H1 (cell line): ENCODE measurements around the gene CIAO2A. TPM values are rescaled to one million over a fixed set of nuclear protein-coding genes. Genes with fewer than 3 reads are reported as not detected.

Experiments used
- CTCF ChIA-PET: fragments of 300-600 bp; sonication (Branson Sonifier 250); formaldehyde crosslinking; loops from one replicate; lab custom pipeline; 2021; ENCODE audit not compliant: partially characterized antibody; lab: Charles Lee
- POLR2A ChIA-PET: fragments of 300-600 bp; sonication (Branson Sonifier 250); formaldehyde crosslinking; loops from one replicate; lab custom pipeline; 2021; ENCODE audit warnings: inconsistent platforms; ENCODE audit not compliant: partially characterized antibody; lab: Charles Lee
- DNase-seq, 2 experiments: peaks; one replicate each; pipeline versions ENCODE4 v3.0.0 to v3.0.0-alpha.2; 2010 to 2022; ENCODE audit warnings: low spot score in 2 of 2, low read depth in 1 of 2, mixed read lengths in 1 of 2
- FAIRE-seq: peaks from 2 replicates; lab custom pipeline; 2011; peaks lifted over from hg19 to GRCh38; lab: Jason Lieb, UNC
- H2AFZ ChIP-seq: 2 replicates; pipeline ENCODE4 v1.8.1; 2012; ENCODE audit warnings: low read length, inconsistent platforms
- H2AK5ac ChIP-seq: 2 replicates; pipeline ENCODE4 v1.6.1; 2013; ENCODE audit warnings: low read depth, low read length
- H2BK120ac ChIP-seq: replicated peaks from 2 replicates; pipeline ENCODE3; 2013; ENCODE audit warnings: low read depth, low read length, inconsistent platforms
- H2BK12ac ChIP-seq: 2 replicates; pipeline ENCODE4 v1.6.1; 2013; ENCODE audit warnings: low read depth, low read length
- H2BK15ac ChIP-seq: 2 replicates; pipeline ENCODE4 v1.6.1; 2013; ENCODE audit warnings: low read length
- H2BK20ac ChIP-seq: 2 replicates; pipeline ENCODE4 v1.6.1; 2013; ENCODE audit warnings: low read length
- H2BK5ac ChIP-seq: 2 replicates; pipeline ENCODE4 v1.6.1; 2013; ENCODE audit warnings: low read depth, low read length
- H3K14ac ChIP-seq: 2 replicates; pipeline ENCODE4 v1.6.1; 2013; ENCODE audit warnings: inconsistent platforms; ENCODE audit not compliant: insufficient read length
- H3K18ac ChIP-seq: 2 replicates; pipeline ENCODE4 v1.6.1; 2013; ENCODE audit warnings: low read length; ENCODE audit errors: extremely low read depth
- H3K23ac ChIP-seq: 2 replicates; pipeline ENCODE4 v1.6.1; 2013; ENCODE audit warnings: inconsistent platforms; ENCODE audit not compliant: insufficient read length
- H3K23me2 ChIP-seq: 2 replicates; pipeline ENCODE4 v1.6.1; 2013; ENCODE audit warnings: low read depth, low read length
- H3K27ac ChIP-seq: 2 replicates; pipeline ENCODE4 v1.6.1; 2011; ENCODE audit warnings: low read depth, low read length, inconsistent platforms
- H3K27me3 ChIP-seq, 4 experiments: replicated peaks in 1 of 4; 1 replicate in 1 of 4; 2 replicates in 3 of 4; pipeline versions ENCODE4 v1.6.1 to v1.8.1; 2011 to 2013; ENCODE audit warnings: low read length in 3 of 4, mild to moderate bottlenecking in 3 of 4, inconsistent platforms in 2 of 4, mixed read lengths in 2 of 4, moderate library complexity in 1 of 4; ENCODE audit not compliant: control insufficient read depth in 3 of 4, insufficient read depth in 3 of 4; ENCODE audit errors: extremely low read depth in 1 of 4
- H3K36me3 ChIP-seq, 4 experiments: 2 replicates each; pipeline versions ENCODE4 v1.6.1 to v1.8.1; 2011 to 2013; ENCODE audit warnings: mild to moderate bottlenecking in 4 of 4, low read length in 3 of 4, moderate library complexity in 2 of 4, control low read depth in 1 of 4, inconsistent platforms in 1 of 4; ENCODE audit not compliant: insufficient read depth in 4 of 4, control insufficient read depth in 2 of 4
- H3K4ac ChIP-seq: replicated peaks from 2 replicates; pipeline ENCODE3; 2013; ENCODE audit warnings: low read length, low read depth, mixed read lengths, inconsistent platforms; ENCODE audit not compliant: insufficient read length
- H3K4me1 ChIP-seq, 4 experiments: replicated peaks in 1 of 4; 1 replicate in 1 of 4; 2 replicates in 3 of 4; pipeline versions ENCODE4 v1.6.1 to v1.8.1; 2011 to 2013; ENCODE audit warnings: low read length in 3 of 4, inconsistent platforms in 2 of 4, mixed read lengths in 1 of 4; ENCODE audit not compliant: insufficient read depth in 4 of 4, control insufficient read depth in 3 of 4
- H3K4me2 ChIP-seq, 2 experiments: 2 replicates each; pipeline versions ENCODE4 v1.6.1 to v1.8.1; 2011 to 2013; ENCODE audit warnings: low read depth in 2 of 2, low read length in 2 of 2, control low read depth in 1 of 2, inconsistent platforms in 1 of 2, mild to moderate bottlenecking in 1 of 2; ENCODE audit not compliant: insufficient read depth in 1 of 2
- H3K4me3 ChIP-seq, 4 experiments: fragments of 200-600, 300-600 bp in 1 of 4; sonication (generic), shearing (Covaris generic), sonication (Bioruptor Twin) in 1 of 4; 2 replicates each; pipeline versions ENCODE4 v1.5.1 to v1.8.1; 2011 to 2016; ENCODE audit warnings: low read length in 4 of 4, low read depth in 3 of 4, control low read depth in 2 of 4, inconsistent platforms in 2 of 4, mild to moderate bottlenecking in 2 of 4, mixed read lengths in 1 of 4, moderate library complexity in 1 of 4; ENCODE audit not compliant: insufficient read depth in 2 of 4; ENCODE audit errors: extremely low read depth in 1 of 4
- H3K56ac ChIP-seq: replicated peaks from 2 replicates; pipeline ENCODE3; 2013; ENCODE audit warnings: low read depth, mild to moderate bottlenecking, mixed read lengths, low read length, inconsistent platforms; ENCODE audit not compliant: insufficient read length
- H3K79me1 ChIP-seq: 2 replicates; pipeline ENCODE4 v1.6.1; 2013; ENCODE audit warnings: low read depth, low read length, control low read depth
- H3K79me2 ChIP-seq, 2 experiments: 2 replicates each; pipeline versions ENCODE4 v1.6.1 to v1.8.1; 2012 to 2013; ENCODE audit warnings: low read length in 2 of 2, mild to moderate bottlenecking in 2 of 2, inconsistent platforms in 1 of 2; ENCODE audit not compliant: insufficient read depth in 2 of 2, control insufficient read depth in 1 of 2
- H3K9ac ChIP-seq, 4 experiments: replicated peaks in 1 of 4; 1 replicate in 1 of 4; 2 replicates in 3 of 4; pipeline versions ENCODE4 v1.6.1 to v1.8.1; 2011 to 2013; ENCODE audit warnings: low read depth in 3 of 4, low read length in 3 of 4, control low read depth in 2 of 4, mild to moderate bottlenecking in 2 of 4, moderate library complexity in 2 of 4, inconsistent platforms in 1 of 4; ENCODE audit errors: extremely low read depth in 1 of 4
- H3K9me3 ChIP-seq, 2 experiments: 2 replicates each; pipeline versions ENCODE4 v1.6.1 to v1.8.1; 2012 to 2013; ENCODE audit warnings: mild to moderate bottlenecking in 2 of 2, moderate library complexity in 2 of 2, control low read depth in 1 of 2, inconsistent platforms in 1 of 2, low read depth in 1 of 2, low read length in 1 of 2, mixed read lengths in 1 of 2; ENCODE audit not compliant: insufficient read depth in 2 of 2
- H4K20me1 ChIP-seq, 2 experiments: replicated peaks in 1 of 2; 2 replicates each; pipeline versions ENCODE3 to v1.8.1; 2011 to 2013; ENCODE audit warnings: inconsistent platforms in 2 of 2, low read length in 2 of 2, mild to moderate bottlenecking in 1 of 2; ENCODE audit not compliant: insufficient read depth in 2 of 2, control insufficient read depth in 1 of 2
- H4K5ac ChIP-seq: 2 replicates; pipeline ENCODE4 v1.6.1; 2013; ENCODE audit warnings: low read length, low read depth, mixed read lengths, inconsistent platforms; ENCODE audit not compliant: insufficient read length
- H4K8ac ChIP-seq: 2 replicates; pipeline ENCODE4 v1.8.0; 2013; ENCODE audit warnings: mild to moderate bottlenecking, moderate library complexity, low read length, inconsistent platforms; ENCODE audit not compliant: insufficient read depth; ENCODE audit errors: extremely low read depth
- H4K91ac ChIP-seq: replicated peaks from 2 replicates; pipeline ENCODE3; 2013; ENCODE audit warnings: low read length, mixed read lengths, inconsistent platforms; ENCODE audit not compliant: insufficient read length
- EZH2 ChIP-seq: fragments of 200-600 bp; sonication (generic); IDR thresholded peaks from 2 replicates; pipeline ENCODE4 v1.7.1; 2012; ENCODE audit warnings: low read depth, mild to moderate bottlenecking, moderate library complexity, low read length, inconsistent platforms; ENCODE audit not compliant: severe bottlenecking
- GABPA ChIP-seq: IDR thresholded peaks from 2 replicates; pipeline ENCODE4 v1.6.1; 2011; ENCODE audit warnings: mild to moderate bottlenecking, low read length, moderate library complexity, borderline replicate concordance; ENCODE audit not compliant: insufficient read depth
- JUN ChIP-seq: IDR thresholded peaks from 2 replicates; pipeline ENCODE4 v1.6.1; 2011; ENCODE audit warnings: low read depth, mild to moderate bottlenecking, improper control_type of control experiment, low read length
- JUND ChIP-seq: IDR thresholded peaks from 2 replicates; pipeline ENCODE4 v1.6.1; 2011; ENCODE audit warnings: mild to moderate bottlenecking, improper control_type of control experiment, low read length
- KDM1A ChIP-seq: fragments of 200-600, 300-600 bp; sonication (generic); IDR thresholded peaks from 2 replicates; pipeline ENCODE4 v1.7.1; 2016; ENCODE audit warnings: mild to moderate bottlenecking, low read length, borderline replicate concordance
- PHF8 ChIP-seq: fragments of 200-600 bp; sonication (generic); conservative IDR thresholded peaks from 2 replicates; pipeline ENCODE4 v1.7.1; 2012; ENCODE audit warnings: low read depth, mild to moderate bottlenecking, inconsistent platforms, low read length, moderate library complexity
- POLR2A ChIP-seq, 2 experiments: IDR thresholded peaks; 1 replicate in 1 of 2; 2 replicates in 1 of 2; pipeline ENCODE4 v1.6.1; 2011; ENCODE audit warnings: low read depth in 2 of 2, low read length in 2 of 2, mild to moderate bottlenecking in 2 of 2; ENCODE audit errors: control extremely low read depth in 1 of 2
- RFX5 ChIP-seq: IDR thresholded peaks from 2 replicates; pipeline ENCODE4 v1.6.1; 2011; ENCODE audit warnings: low read depth, low read length, improper control_type of control experiment, borderline replicate concordance
- RNF2 ChIP-seq: fragments of 200-900, 300-1000 bp; sonication (generic); IDR thresholded peaks from 2 replicates; pipeline ENCODE4 v1.7.1; 2016; ENCODE audit warnings: borderline replicate concordance, low read depth, mild to moderate bottlenecking, antibody characterized with exemption, low read length; ENCODE audit not compliant: poor library complexity, severe bottlenecking; ENCODE audit errors: missing control alignments
- SIX5 ChIP-seq: IDR thresholded peaks from 2 replicates; pipeline ENCODE4 v1.6.1; 2011; ENCODE audit warnings: mild to moderate bottlenecking, low read depth, low read length
- SP1 ChIP-seq: IDR thresholded peaks from 2 replicates; pipeline ENCODE4 v1.6.1; 2011; ENCODE audit warnings: low read depth, low read length
- SP2 ChIP-seq: IDR thresholded peaks from 2 replicates; pipeline ENCODE4 v1.6.1; 2012; ENCODE audit warnings: mild to moderate bottlenecking, low read length, inconsistent platforms
- SP4 ChIP-seq: IDR thresholded peaks from 2 replicates; pipeline ENCODE4 v1.6.1; 2012; ENCODE audit warnings: low read length, inconsistent platforms
- TBP ChIP-seq: IDR thresholded peaks from 2 replicates; pipeline ENCODE4 v1.6.1; 2011; ENCODE audit warnings: low read depth, low read length, improper control_type of control experiment
- TEAD4 ChIP-seq: IDR thresholded peaks from 2 replicates; pipeline ENCODE4 v1.6.1; 2012; ENCODE audit warnings: low read depth, low read length, inconsistent platforms, mixed read lengths
- WGBS, 2 experiments: shearing (Covaris generic) in 1 of 2; methylation state at CpG; one replicate each; pipeline versions ENCODE4 v1.1.6 to v1.1.7; 2013 to 2015; ENCODE audit warnings: low lambda C conversion rate in 2 of 2, mixed read lengths in 2 of 2, inconsistent platforms in 1 of 2, low coverage in 1 of 2, missing lambda C conversion rate in 1 of 2; ENCODE audit not compliant: insufficient replicate concordance in 2 of 2, insufficient coverage in 1 of 2, insufficient read length in 1 of 2; ENCODE audit errors: extremely low coverage in 1 of 2, missing lambda C conversion rate in 1 of 2; 5-methylcytosine and 5-hydroxymethylcytosine counted together
- polyA plus RNA-seq, 7 experiments: library from polyadenylated mRNA; depleted of rRNA in 3 of 7; stranded (reverse) in 5 of 7; unstranded in 2 of 7; fragments of >200 nt in 5 of 7; fragments of 200-250 nt in 2 of 7; gene quantifications; 1 replicate in 5 of 7; 2 replicates in 1 of 7; 4 replicates in 1 of 7; pipeline versions ENCODE4 v1.2.1 to v1.2.3, GENCODE V29; 2011 to 2013; ENCODE audit warnings: missing spikeins in 2 of 7, mixed read lengths in 2 of 7
- total RNA-seq: library from RNA; stranded (reverse); fragmentation: NEBNext Ultra II Directional; extraction: Animal tissue kit (Norgen Biotek cat#: 25700); gene quantifications from 2 replicates; pipeline ENCODE4 v1.2.1, GENCODE V29; 2021

CIAO2A gene
- total and polyA plus RNA-seq, 2 of the 8 experiments (the other 6 are each of a cell fraction or from before 2014, with no cell fraction given): 76.4 to 86.5 TPM

DNA sequence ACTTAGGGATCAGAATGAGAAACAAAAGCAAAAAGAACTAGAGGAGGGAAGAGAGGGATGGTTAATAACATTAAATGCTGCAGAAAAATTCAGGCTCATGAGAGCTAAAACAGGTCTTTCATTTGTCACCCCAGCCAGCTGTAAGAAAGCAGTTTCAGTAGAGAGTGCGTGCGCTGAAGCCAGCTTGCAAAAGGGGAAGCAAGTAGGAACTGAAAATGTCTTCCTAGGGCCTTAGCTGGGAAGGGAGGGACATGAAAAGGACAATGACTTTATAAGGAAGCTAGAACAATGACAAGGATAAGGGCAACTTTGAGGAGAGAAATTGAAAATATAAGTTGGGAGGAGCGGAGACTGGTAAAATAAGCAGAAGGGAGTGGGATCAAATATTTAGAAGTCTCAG lies 3.1 kb downstream of the CIAO2A start:
- peaks cover 0 to 2% of the 10 kb centered on the region in 2 experiments for H4K20me1 ChIP-seq
- H3K27me3 ChIP-seq: no peaks in the 10 kb centered on the region
- no peaks in the 10 kb centered on the region for H3K9me3 ChIP-seq
- peaks cover 0 to 31% of the 10 kb centered on the region in 2 experiments; a peak in 2 of 4 replicates for H3K79me2 ChIP-seq
- H3K9ac ChIP-seq: peak overlapping the region in 1 of 4 experiments; percentile 28; a peak in 1 of 7 replicates
- no peak overlapping the region for H3K4me3 ChIP-seq
- H2AFZ ChIP-seq: no peak overlapping the region
- peaks cover 0 to 24% (median 12%) of the 10 kb centered on the region in 4 experiments; a peak in 7 of 8 replicates for H3K36me3 ChIP-seq
- no peak overlapping the region for H2BK120ac ChIP-seq
- WGBS, 2 experiments: 93% methylated on average over 3 of the region's 3 CpGs; no CpG with 5 or more reads in 1 of the 2 experiments
- peaks cover 2% of the 10 kb centered on the region for H3K79me1 ChIP-seq
- no peak for FAIRE-seq
- no peak overlapping the region for H3K4me2 ChIP-seq
- H2BK15ac ChIP-seq: no peak overlapping the region
- ChIA-PET POLR2A (interaction anchor here (0.9 kb wide), 1 partner anchor 48 kb away, joined by 3 read pairs; no protein-coding TSS in a partner anchor), CTCF (interaction anchor here (1.2 to 1.3 kb wide), 2 partner anchors 22 to 23 kb away, joined by 3 read pairs; no protein-coding TSS in a partner anchor)
- H4K8ac ChIP-seq: no peak overlapping the region
- H2AK5ac ChIP-seq: no peak overlapping the region
- H3K14ac ChIP-seq: no peak overlapping the region
- DNase-seq: no peak
- H4K91ac ChIP-seq: no peak overlapping the region
- no peak overlapping the region for H3K56ac ChIP-seq
- H2BK12ac ChIP-seq: no peak overlapping the region
- no peak overlapping the region for H3K18ac ChIP-seq
- H3K27ac ChIP-seq: no peak overlapping the region
- no peak overlapping the region for H2BK20ac ChIP-seq
- peaks cover 7% of the 10 kb centered on the region for H3K23me2 ChIP-seq
- peaks cover under 1 to 2% (median 2%) of the 10 kb centered on the region in 4 experiments; a peak in 5 of 7 replicates for H3K4me1 ChIP-seq
- H4K5ac ChIP-seq: no peak overlapping the region
- H3K4ac ChIP-seq: no peak overlapping the region
- H2BK5ac ChIP-seq: no peak overlapping the region
- H3K23ac ChIP-seq: no peak overlapping the region
- TF ChIP-seq SIX5: no peak
- no peak for TF ChIP-seq SP1
- TF ChIP-seq SP2: no peak
- TF ChIP-seq KDM1A: no peak
- no peak for TF ChIP-seq RNF2
- TF ChIP-seq JUND: no peak
- no peak for TF ChIP-seq TBP
- no peak for TF ChIP-seq SP4
- no peak for TF ChIP-seq POLR2A (IDR thresholded peaks at IDR 0.05; ENCODE audit: control extremely low read depth in 1 of 2, low read depth in 2 of 2, low read length in 2 of 2)
- TF ChIP-seq PHF8: no peak
- no peak for TF ChIP-seq JUN
- no peak for TF ChIP-seq EZH2
- no peak for TF ChIP-seq RFX5
- no peak for TF ChIP-seq TEAD4
- no peak for TF ChIP-seq GABPA
